NCI-H1436 (cell line): ENCODE measurements around the gene SMARCA2.

Experiments used
- DNase-seq: peaks from one replicate; lab custom pipeline; 2025; lab: John Stamatoyannopoulos, UW

The SMARCA2 gene

DNA sequence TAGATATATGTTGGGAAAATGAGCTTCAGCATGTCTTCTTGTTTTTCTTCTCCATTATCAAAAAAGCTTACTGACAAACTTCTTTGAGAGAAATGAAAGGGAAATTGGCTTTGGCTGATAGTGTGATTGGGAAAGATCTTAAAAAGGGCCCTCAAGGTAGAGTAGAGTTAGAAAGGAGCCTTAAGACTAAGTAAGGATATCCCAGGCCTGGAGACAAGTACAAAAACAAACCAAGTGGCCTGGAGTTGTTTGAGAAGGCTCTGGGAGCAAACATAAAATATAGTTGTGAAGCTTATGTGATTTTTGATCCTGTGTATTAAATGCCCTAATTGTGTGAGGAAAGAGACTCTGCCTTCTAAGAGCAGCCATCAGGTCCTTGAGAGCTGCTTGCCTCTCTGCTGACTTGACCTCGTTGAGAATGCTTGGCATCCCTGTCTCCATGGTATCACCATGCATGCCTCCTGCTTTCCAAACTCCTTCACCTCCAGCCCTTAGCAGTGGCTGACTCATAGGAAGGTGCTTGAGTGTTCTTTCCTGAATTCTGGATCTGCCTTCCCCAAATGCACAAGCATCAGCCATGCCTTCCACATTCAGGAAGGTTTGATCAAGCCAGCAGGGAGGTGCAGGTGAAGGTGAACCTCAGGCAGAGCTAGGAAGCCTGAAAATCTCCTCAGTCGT, 78.9 kb downstream of the SMARCA2 start:
- DNase-seq: no peak

DNA sequence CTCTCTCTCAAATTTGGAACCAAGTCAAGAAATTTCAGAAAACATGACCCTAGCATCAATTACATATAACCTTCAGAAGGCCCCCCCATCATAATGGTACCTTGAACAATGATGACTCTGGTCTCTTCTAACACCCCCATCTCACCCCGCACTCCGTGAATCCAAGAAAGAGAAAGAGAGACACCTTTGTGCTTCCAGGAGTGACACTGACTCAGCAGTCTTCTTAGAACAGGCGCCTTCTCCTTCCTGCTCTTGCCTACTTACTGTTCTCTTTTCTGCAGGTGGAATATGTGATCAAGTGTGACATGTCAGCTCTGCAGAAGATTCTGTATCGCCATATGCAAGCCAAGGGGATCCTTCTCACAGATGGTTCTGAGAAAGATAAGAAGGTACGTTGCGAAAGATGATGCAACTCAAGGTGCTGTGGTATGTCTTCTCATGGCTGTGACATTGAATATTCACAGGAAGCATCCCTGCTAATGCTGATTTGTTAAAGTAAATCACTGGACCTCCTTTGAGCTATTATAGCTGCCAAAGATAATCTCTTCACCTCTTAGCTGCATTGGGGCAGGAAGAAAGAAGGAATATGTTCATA, 81.3 kb downstream of the SMARCA2 start:
- DNase-seq: no peak

GRCh38 chr9:2106666-2107065, 91.5 kb downstream of the SMARCA2 start:
- DNase-seq: no peak

DNA sequence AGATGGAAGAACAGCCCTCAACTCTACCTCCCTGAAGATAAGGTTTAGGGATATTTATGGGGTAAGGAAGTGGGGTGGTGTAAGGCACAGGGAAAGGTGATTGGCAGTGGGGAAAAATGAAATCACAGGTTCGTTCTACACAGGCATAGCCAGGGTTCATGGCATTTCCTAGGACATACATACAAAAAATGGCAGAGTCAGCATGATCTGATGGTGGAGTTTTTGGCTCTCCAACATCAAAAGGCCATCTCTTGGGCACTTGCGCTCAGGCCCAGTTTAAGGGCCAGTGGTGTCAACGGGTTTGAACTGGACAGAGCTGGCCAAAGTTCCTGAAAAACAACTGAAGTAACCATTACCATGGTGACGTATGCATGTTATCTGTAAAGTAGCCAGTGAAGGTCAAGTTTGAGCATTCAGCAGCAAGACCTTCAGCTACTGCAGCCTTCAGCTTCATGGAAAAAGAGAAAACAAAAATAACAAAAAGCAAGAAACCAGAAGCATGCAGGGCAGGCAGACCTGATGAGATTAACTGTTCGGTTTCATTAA, 92.8 kb downstream of the SMARCA2 start:
- no peak for DNase-seq

DNA sequence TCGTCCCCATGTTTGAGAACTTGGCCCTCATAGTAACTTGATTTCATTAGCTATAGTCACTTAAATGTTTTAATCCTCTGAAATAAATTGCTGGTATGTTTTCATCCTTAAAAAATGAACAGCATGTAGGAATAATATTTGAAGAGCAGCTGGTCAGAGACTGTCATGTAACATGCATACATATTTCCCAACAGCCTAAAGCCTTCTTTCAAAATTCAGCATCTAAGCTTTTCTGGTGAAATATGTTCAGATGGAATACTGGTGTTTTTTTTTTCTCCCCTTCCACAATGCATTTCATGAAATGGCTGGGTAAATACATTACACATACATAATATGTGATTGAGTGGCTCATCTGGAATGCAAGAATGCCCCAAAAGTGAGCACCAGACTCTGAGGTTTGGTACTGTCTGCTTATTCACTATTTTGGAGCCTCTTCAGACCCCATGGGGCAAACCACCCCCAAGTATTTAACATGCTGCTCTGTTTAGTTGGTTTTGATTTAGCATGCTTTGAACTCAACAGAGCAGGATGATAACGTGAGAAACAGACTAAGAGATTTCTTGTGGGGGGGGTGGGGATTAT, 94.0 kb downstream of the SMARCA2 start:
- DNase-seq: no peak

DNA sequence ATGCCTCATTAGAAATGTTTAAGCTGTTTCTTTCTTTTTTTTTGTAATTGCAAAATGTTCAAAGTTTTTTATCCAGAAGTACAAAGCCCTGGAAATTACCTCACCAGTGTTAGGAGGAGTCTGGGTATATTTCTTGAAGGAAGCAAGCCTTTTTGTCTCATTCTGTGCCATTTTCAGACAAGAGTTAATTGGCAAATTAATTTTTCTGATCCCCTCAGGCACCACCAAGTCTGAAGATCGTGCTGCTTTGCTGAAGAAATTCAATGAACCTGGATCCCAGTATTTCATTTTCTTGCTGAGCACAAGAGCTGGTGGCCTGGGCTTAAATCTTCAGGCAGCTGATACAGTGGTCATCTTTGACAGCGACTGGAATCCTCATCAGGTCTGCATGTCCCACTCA, 94.9 kb downstream of the SMARCA2 start:
- DNase-seq: no peak

- DNase-seq: no peak
These were observed 100.9 kb downstream of the SMARCA2 start for GRCh38 chr9:2116073-2116472.

DNA sequence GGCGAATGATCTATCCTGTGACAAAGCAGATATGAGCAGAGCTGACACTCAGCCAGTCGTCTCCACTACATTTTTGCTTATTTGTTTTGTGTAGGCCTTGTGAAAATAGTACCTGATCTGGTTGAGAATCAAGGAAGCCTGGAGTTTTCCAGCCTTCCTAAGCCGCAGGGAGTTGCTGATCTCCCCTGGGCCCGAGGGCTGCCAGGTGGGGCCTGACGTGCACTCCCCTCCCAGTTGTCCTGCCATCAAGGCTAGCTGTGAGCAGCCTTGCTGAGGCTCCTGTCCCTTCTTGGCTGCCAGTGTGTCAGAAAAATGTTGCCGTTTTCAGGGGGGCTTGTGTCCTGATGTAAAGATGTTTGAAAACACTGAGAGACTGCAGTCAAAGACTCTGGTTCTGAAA, 102.4 kb downstream of the SMARCA2 start:
- DNase-seq: no peak

- no peak for DNase-seq
These were observed 104.4 kb downstream of the SMARCA2 start for GRCh38 chr9:2119566-2119965.

DNA sequence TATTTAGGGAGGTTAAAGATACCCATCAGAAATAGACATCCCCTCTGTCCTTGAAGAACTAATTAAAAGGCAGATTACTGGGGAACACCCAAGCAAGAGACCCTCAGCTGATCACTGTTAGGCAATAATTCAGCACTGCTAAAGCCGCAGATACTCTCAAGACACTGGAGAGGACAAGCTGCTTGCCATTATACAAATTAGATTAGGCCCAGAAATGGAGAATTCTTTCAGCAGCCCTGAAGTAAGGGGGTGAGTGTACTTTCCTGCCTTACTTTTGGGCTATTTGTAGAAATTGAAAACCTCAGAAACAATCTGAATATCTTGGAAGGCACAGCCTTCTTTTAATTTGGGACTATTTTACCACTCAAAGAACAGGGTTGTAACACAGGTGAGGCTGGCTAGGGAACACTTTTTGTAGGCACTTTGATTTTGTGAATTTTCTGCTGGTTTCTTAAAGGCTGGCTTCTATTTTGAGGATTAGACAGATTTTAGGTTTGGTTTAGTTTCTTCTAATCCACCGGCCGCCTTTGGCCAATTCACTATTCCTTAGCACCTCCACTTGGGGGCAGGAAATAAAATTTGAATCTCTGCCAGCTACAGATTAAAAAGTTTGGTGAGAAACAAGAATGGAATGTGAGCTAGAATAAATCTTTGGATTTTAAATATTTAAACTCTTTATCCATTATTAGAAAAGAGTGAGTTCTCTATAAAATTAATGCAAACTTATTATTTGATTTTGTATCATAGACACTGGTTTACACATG, 106.0 kb downstream of the SMARCA2 start:
- DNase-seq: no peak

DNA sequence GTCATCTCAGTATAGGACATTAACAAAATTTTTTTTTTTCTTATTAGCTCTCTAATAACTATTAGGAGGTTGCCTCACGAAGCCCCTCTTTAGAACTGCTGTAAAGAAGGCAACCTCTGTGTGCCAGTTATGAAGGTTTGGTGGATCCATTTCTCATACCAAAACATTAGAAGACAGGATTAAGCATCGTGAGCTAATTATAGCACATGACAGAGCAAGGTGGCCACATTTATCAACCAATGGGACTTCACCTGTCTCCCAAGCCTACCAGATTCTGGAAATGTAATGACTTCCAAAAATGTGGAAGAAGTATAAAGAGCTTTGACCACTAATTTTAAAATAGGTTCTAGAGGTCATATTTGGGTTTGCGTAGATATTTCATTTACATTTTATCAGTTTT, 107.2 kb downstream of the SMARCA2 start:
- DNase-seq: no peak

DNA sequence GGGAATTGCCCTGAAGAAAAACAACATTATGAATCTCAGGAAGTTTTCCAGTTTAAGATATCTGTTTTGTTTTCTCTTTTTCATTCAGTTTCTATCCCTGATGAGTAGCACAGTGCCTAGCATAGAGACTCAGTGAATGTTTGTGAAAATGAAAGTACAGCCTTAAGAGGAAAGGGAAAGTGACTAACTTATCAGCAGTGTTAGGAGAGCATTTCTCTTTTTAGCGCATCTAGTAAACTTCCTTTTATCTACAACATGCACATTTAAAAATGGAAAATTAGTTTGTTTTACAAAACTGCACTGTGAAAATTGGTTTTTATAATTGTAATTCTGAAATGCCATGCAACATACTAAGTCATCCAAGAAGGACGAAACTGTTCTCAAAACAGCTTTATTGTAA, 110.8 kb downstream of the SMARCA2 start:
- DNase-seq: no peak

DNA sequence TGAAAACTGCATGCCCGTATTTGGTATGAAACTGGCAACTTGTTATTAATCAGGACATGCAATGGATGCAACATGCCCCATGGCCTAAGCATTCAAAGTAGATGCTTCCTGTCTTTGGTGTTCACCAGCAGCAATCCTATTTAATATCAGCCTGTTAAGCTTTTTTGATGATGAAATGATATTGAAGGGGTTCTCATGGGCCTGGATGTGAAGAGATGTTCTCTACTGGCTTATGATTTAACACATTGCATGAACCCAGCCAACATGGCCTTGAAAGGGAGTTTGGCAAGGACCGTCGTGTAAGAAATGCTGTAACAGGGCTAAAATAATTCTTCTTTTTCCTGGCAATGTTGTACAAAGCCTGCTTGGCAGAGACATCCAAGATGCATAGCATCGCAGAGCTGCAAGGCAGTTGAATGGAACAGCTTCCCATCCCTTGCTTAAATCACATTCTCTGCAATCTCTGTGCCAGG, 111.2 kb downstream of the SMARCA2 start:
- no peak for DNase-seq

- DNase-seq: no peak
These were observed 112.3 kb downstream of the SMARCA2 start for GRCh38 chr9:2127486-2127885.

DNA sequence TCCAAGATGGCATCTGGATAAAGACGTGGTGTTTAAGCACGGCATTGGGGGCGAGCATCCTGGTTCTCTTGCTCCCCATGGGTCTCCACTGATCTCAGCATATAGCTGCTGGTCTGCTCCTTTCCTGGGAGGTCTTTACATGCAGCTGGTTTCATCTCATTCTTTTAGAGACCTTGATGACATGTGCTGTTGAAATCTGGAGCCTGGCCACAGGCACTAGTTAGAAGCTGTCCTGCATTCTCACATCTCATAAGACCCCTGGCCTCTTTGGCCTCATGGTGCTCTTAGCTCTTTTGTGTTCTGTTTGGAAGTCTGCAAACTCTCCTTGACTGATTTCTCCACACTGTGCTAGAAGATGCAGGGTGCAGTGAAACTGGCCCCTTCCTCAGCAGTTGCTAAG, 113.0 kb downstream of the SMARCA2 start:
- DNase-seq: no peak

- DNase-seq: no peak
These were observed 113.5 kb downstream of the SMARCA2 start for GRCh38 chr9:2128618-2129017.

GRCh38 chr9:2130941-2131340, 115.8 kb downstream of the SMARCA2 start:
- DNase-seq: no peak

- no peak for DNase-seq
These were observed 117.4 kb downstream of the SMARCA2 start for GRCh38 chr9:2132484-2133082.

- DNase-seq: no peak
These were observed 119.2 kb downstream of the SMARCA2 start for GRCh38 chr9:2134391-2134790.

- no peak for DNase-seq
These were observed 123.5 kb downstream of the SMARCA2 start for GRCh38 chr9:2138646-2139045.

DNA sequence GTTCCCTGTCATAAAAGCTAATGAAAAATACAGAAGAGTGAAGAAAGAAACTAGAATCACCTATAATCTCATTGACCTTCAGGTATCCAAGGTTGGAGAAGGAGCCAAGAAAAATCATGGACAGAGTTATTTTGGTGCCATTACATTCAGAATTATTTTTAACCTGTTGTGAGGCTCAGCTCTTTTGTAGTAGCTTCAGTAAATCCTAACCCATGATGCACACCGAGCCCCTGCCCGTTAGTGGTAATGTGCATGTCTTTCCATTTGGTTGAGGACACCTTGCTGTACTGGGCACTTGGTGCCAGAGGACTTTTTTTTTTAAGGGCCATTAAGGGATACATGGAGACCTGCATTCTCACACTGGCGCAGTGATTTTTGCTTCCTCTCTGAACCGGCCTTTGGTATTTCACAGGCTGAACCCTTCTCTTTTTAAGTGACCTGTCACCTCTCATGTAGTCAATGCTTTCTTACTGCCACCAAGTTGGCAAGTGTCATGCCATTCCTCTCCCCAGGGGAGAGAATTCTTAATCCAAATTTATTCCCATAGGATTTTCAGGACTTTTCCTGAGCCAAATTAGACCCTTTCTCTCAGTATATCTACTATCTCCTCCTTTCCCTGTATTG, 125.6 kb downstream of the SMARCA2 start:
- no peak for DNase-seq

- DNase-seq: no peak
These were observed 127.1 kb downstream of the SMARCA2 start for GRCh38 chr9:2142212-2142611.
